OCI-LY3 (cell line): ENCODE results near the gene PLXNC1.

Experiments used
- H2AFZ ChIP-seq: fragments of 200-600, 300-600 bp; shearing (Covaris generic); 2 replicates; pipeline ENCODE4 v1.6.0; 2014; ENCODE audit warnings: antibody characterized with exemption, low read depth, low read length
- H3K27ac ChIP-seq: fragments of 200-600, 300-600 bp; sonication (generic); 2 replicates; pipeline ENCODE4 v1.5.1; 2014; ENCODE audit warnings: mild to moderate bottlenecking, low read length, moderate library complexity, mixed read lengths
- H3K27me3 ChIP-seq: fragments of 200-600, 300-600 bp; sonication (generic); 2 replicates; pipeline ENCODE4 v1.6.1; 2014; ENCODE audit warnings: low read depth, low read length, mixed read lengths
- H3K36me3 ChIP-seq: fragments of 200-600, 300-600 bp; sonication (generic); replicated peaks from 2 replicates; pipeline ENCODE3; 2014; ENCODE audit warnings: low read depth, low read length, mixed read lengths
- H3K4me1 ChIP-seq: fragments of 300-600, 200-600 bp; sonication (generic); 2 replicates; pipeline ENCODE4 v1.6.1; 2014; ENCODE audit warnings: low read length, mixed read lengths
- H3K4me2 ChIP-seq: fragments of 200-600, 300-600 bp; sonication (generic); 2 replicates; pipeline ENCODE4 v1.6.1; 2014; ENCODE audit warnings: low read length, mixed read lengths
- H3K4me3 ChIP-seq: fragments of 300-600, 200-600 bp; sonication (generic); 2 replicates; pipeline ENCODE4 v1.5.1; 2014; ENCODE audit warnings: antibody characterized with exemption, mild to moderate bottlenecking, low read length, moderate library complexity
- H3K79me2 ChIP-seq: fragments of 300-600, 200-600 bp; shearing (Covaris generic); 2 replicates; pipeline ENCODE4 v1.6.1; 2014; ENCODE audit warnings: mild to moderate bottlenecking, low read length, mixed read lengths
- H3K9ac ChIP-seq: fragments of 300-600, 200-600 bp; shearing (Covaris generic); 2 replicates; pipeline ENCODE4 v1.6.0; 2014; ENCODE audit warnings: mild to moderate bottlenecking, low read length, moderate library complexity
- H3K9me3 ChIP-seq: fragments of 200-600, 300-600 bp; shearing (Covaris generic); 2 replicates; pipeline ENCODE4 v1.6.1; 2014; ENCODE audit warnings: low read length, mixed read lengths; ENCODE audit not compliant: insufficient read depth
- H4K20me1 ChIP-seq: fragments of 200-600, 300-600 bp; sonication (generic); 2 replicates; pipeline ENCODE4 v1.6.1; 2016; ENCODE audit warnings: low read length, mixed read lengths; ENCODE audit not compliant: insufficient read depth
- CTCF ChIP-seq: fragments of 200-600, 300-600 bp; sonication (generic); IDR thresholded peaks from 2 replicates; pipeline ENCODE4 v1.5.1; 2014; ENCODE audit warnings: antibody characterized with exemption, low read length, low read depth
- EZH2phosphoT487 ChIP-seq: fragments of 200-600 bp; shearing (Covaris generic); IDR thresholded peaks from 2 replicates; pipeline ENCODE4 v1.6.1; 2018; ENCODE audit warnings: antibody characterized with exemption, mixed run types, low read depth

PLXNC1 gene

GRCh38 chr12:94333396-94333795 lies 185.0 kb downstream of the PLXNC1 start:
- H3K4me3 ChIP-seq: no peak overlapping the region
- H3K27me3 ChIP-seq: no peaks in the 10 kb centered on the region
- no peaks in the 10 kb centered on the region for H3K79me2 ChIP-seq
- H3K4me1 ChIP-seq: peaks cover 8% of the 10 kb centered on the region
- TF ChIP-seq CTCF: no peak
- no peak overlapping the region for H3K27ac ChIP-seq
- H3K36me3 ChIP-seq: peaks cover 13% of the 10 kb centered on the region
- H3K9me3 ChIP-seq: no peaks in the 10 kb centered on the region
- no peak overlapping the region for H3K4me2 ChIP-seq
- H2AFZ ChIP-seq: no peak overlapping the region
- H4K20me1 ChIP-seq: no peaks in the 10 kb centered on the region
- no peak overlapping the region for H3K9ac ChIP-seq

GRCh38 chr12:94336211-94336925 lies 188.0 kb downstream of the PLXNC1 start:
- Histone ChIP-seq H3K9me3 (no peaks in the 10 kb centered on the region), H3K4me1 (peaks cover 8% of the 10 kb centered on the region), H3K36me3 (peaks cover 3% of the 10 kb centered on the region), H2AFZ (no peak overlapping the region), H3K4me3 (no peak overlapping the region), H3K4me2 (no peak overlapping the region), H3K9ac (no peak overlapping the region), H3K27me3 (no peaks in the 10 kb centered on the region), H3K79me2 (no peaks in the 10 kb centered on the region), H4K20me1 (no peaks in the 10 kb centered on the region), H3K27ac (no peak overlapping the region)
- TF ChIP-seq EZH2phosphoT487 (no peak), CTCF (no peak)

DNA sequence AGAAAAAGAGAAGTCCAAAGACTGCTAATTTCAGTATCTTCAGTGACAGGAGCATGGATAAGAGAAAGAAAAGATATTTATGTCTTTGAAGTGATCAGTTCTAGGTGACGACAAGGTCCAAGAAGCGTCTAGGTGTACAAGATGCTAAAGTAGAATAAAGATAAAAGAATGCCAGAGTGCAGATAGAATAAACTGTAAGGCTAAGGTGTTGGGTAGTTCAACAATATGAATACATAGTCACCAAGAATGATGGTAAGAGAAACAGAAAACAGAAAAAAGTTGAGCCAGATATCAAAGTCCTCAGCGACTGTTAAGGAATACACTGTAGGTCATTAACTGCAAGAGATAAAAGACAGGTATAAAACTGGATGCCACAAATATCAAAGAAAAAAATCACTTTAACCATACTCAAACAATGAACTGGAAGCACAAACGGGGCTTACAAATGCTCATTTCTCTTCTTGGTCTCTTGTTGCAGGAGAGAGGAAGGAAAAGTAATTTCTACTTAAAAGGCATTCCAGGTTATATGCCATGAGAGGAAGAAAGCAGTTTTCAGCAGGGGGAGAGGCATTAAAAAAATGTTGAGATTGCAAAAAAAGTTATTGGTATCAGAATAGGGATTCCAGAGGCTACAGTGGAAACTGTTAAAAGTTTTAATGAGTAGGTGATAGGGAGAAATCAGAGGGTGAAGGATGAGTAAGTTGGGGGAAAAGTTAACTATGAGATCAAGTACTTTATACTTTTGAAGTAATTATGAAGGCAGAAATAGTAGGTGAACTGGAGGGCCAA lies 189.8 kb downstream of the PLXNC1 start:
- no peak for TF ChIP-seq CTCF
- no peak for TF ChIP-seq EZH2phosphoT487
- peaks cover 3% of the 10 kb centered on the region for H3K36me3 ChIP-seq
- H3K79me2 ChIP-seq: no peaks in the 10 kb centered on the region
- H3K4me1 ChIP-seq: peaks cover 8% of the 10 kb centered on the region
- H4K20me1 ChIP-seq: no peaks in the 10 kb centered on the region
- H3K27ac ChIP-seq: no peak overlapping the region
- no peak overlapping the region for H3K4me3 ChIP-seq
- H3K4me2 ChIP-seq: no peak overlapping the region
- no peak overlapping the region for H3K9ac ChIP-seq
- H3K9me3 ChIP-seq: no peaks in the 10 kb centered on the region
- H2AFZ ChIP-seq: no peak overlapping the region
- no peaks in the 10 kb centered on the region for H3K27me3 ChIP-seq

GRCh38 chr12:94340573-94340972 lies 192.2 kb downstream of the PLXNC1 start:
- Histone ChIP-seq H4K20me1 (no peaks in the 10 kb centered on the region), H3K79me2 (no peaks in the 10 kb centered on the region), H3K36me3 (peaks cover 10% of the 10 kb centered on the region), H3K4me2 (no peak overlapping the region), H3K4me1 (no peaks in the 10 kb centered on the region), H2AFZ (no peak overlapping the region), H3K27me3 (no peaks in the 10 kb centered on the region), H3K9ac (no peak overlapping the region), H3K9me3 (no peaks in the 10 kb centered on the region), H3K4me3 (no peak overlapping the region), H3K27ac (no peak overlapping the region)
- TF ChIP-seq CTCF: no peak
- TF ChIP-seq EZH2phosphoT487: no peak
